GM12878 (cell line): ENCODE data around the gene RPA3.

Experiments
- CEBPB ChIP-seq, 2 experiments: fragments of 150-350 bp in 1 of 2; IDR thresholded peaks; 2 replicates each; pipeline ENCODE4 v1.6.1; 2012 to 2014; ENCODE audit warnings: low read depth in 2 of 2, low read length in 2 of 2, borderline replicate concordance in 1 of 2, inconsistent platforms in 1 of 2
- SMC3 ChIP-seq: IDR thresholded peaks from 2 replicates; pipeline ENCODE4 v1.6.1; 2011; ENCODE audit warnings: low read length, improper control_type of control experiment, borderline replicate concordance
- TF ChIP-seq, protein P1 (sequence below), 3 experiments: IDR thresholded peaks in 2 of 3; conservative IDR thresholded peaks in 1 of 3; 2 replicates each; pipeline ENCODE4 v1.5.1; 2011; ENCODE audit warnings: low read depth in 3 of 3, low read length in 3 of 3, mild to moderate bottlenecking in 3 of 3, control low read depth in 2 of 3, moderate library complexity in 2 of 3, inconsistent platforms in 1 of 3, mixed read lengths in 1 of 3; ENCODE audit not compliant: control insufficient read depth in 2 of 3, insufficient read depth in 1 of 3; ENCODE audit errors: extremely low read depth in 1 of 3

DNA sequence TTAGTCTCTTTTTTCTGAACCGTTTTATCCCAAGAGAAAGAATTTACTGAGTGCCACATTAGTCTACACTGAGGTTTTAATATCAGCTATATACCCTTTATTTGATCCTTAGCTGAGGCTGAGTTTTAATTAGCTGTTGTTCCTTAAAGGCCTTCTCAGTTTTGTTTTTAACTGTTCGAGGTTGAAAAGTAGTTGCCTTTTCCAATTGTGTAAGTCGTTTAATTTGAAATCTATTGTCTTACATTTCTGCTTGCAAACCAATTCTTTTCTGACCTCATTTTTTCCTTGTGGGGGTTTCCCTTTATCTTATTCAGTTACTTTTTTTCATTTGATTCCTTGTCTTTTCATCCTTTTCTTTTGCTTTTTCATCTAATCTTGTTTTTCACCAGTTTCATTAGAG is 47.0 kb downstream of the RPA3 start:
- TF ChIP-seq SMC3 = no peak
- TF ChIP-seq CEBPB (IDR thresholded peaks at IDR 0.05; ENCODE audit: borderline replicate concordance in 1 of 2, low read depth in 2 of 2, low read length in 2 of 2) = no peak
- TF ChIP-seq, protein P1, sequence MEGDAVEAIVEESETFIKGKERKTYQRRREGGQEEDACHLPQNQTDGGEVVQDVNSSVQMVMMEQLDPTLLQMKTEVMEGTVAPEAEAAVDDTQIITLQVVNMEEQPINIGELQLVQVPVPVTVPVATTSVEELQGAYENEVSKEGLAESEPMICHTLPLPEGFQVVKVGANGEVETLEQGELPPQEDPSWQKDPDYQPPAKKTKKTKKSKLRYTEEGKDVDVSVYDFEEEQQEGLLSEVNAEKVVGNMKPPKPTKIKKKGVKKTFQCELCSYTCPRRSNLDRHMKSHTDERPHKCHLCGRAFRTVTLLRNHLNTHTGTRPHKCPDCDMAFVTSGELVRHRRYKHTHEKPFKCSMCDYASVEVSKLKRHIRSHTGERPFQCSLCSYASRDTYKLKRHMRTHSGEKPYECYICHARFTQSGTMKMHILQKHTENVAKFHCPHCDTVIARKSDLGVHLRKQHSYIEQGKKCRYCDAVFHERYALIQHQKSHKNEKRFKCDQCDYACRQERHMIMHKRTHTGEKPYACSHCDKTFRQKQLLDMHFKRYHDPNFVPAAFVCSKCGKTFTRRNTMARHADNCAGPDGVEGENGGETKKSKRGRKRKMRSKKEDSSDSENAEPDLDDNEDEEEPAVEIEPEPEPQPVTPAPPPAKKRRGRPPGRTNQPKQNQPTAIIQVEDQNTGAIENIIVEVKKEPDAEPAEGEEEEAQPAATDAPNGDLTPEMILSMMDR (IDR thresholded peaks at IDR 0.05 in 2 of 3, conservative IDR thresholded peaks at IDR 0.05 in 1 of 3; ENCODE audit: control insufficient read depth in 2 of 3, extremely low read depth in 1 of 3, insufficient read depth in 1 of 3, low read depth in 3 of 3, low read length in 3 of 3) = no peak
